VCaP (cell line): ENCODE results near the gene CALML5.

ENCODE experiments used
- H3K27ac ChIP-seq: fragments of 450-650 bp; 2 replicates; pipeline ENCODE4 v1.5.1; 2017
- CTCF ChIP-seq: fragments of 450-650 bp; conservative IDR thresholded peaks from 2 replicates; pipeline ENCODE4 v1.5.1; 2017; ENCODE audit warnings: mild to moderate bottlenecking, moderate library complexity

CALML5 gene

GRCh38 chr10:5527332-5528200, 28.2 kb upstream of the CALML5 start:
- H3K27ac ChIP-seq, result no peak overlapping the region
- no peak for TF ChIP-seq CTCF

- TF ChIP-seq CTCF, result no peak
- H3K27ac ChIP-seq, result no peak overlapping the region
Measured at GRCh38 chr10:5526691-5527331, 27.4 kb upstream of the CALML5 start.

GRCh38 chr10:5525561-5526341, 26.4 kb upstream of the CALML5 start:
- no peak overlapping the region for H3K27ac ChIP-seq
- TF ChIP-seq CTCF, result no peak

GRCh38 chr10:5524641-5525560, 25.5 kb upstream of the CALML5 start, which contains the start of gene CALML3:
Gene CALML3, plus strand, starts transcription at chr10:5524961. Its CDS starts 125 bp downstream, at chr10:5525086.
- TF ChIP-seq CTCF, result no peak
- no peak within 1 kb of the TSS for H3K27ac ChIP-seq

- H3K27ac ChIP-seq, result no peak overlapping the region
- TF ChIP-seq CTCF, result no peak
Measured at GRCh38 chr10:5523796-5524574, 24.6 kb upstream of the CALML5 start.

GRCh38 chr10:5522913-5523560, 23.7 kb upstream of the CALML5 start:
- no peak for TF ChIP-seq CTCF
- H3K27ac ChIP-seq, result no peak overlapping the region
